Measurements from ENCODE around the gene GPR108.
"Not testable (repeated sequence)": the region's sequence is repeated elsewhere in the genome, so short reads cannot be mapped to it uniquely, and the experiment has no call there.

The GPR108 gene

GRCh38 chr19:6760606-6761005, 23.2 kb upstream of the GPR108 start:
- DNase-seq, result no peak

- no peak for DNase-seq
Measured at GRCh38 chr19:6754653-6755463, 17.5 kb upstream of the GPR108 start.

GRCh38 chr19:6754136-6754535, 16.8 kb upstream of the GPR108 start:
- no peak for DNase-seq

- peak; percentile 34 for DNase-seq
Measured at GRCh38 chr19:6753178-6754031, 16.0 kb upstream of the GPR108 start.

- DNase-seq, result no peak
Measured at GRCh38 chr19:6752256-6753177, 15.1 kb upstream of the GPR108 start.

- no peak for DNase-seq
Measured at GRCh38 chr19:6751189-6751588, 13.8 kb upstream of the GPR108 start.

- no peak for DNase-seq
Measured at GRCh38 chr19:6750062-6750461, 12.7 kb upstream of the GPR108 start.

- not testable (repeated sequence) for DNase-seq
Measured at GRCh38 chr19:6748543-6748942, 11.2 kb upstream of the GPR108 start.

GRCh38 chr19:6745965-6746364, 8.6 kb upstream of the GPR108 start:
- no peak for DNase-seq

GRCh38 chr19:6744381-6745301, 7.3 kb upstream of the GPR108 start:
- DNase-seq, result peak; percentile 86

GRCh38 chr19:6743714-6744380, 6.5 kb upstream of the GPR108 start:
- no peak for DNase-seq

- no peak for DNase-seq
Measured at GRCh38 chr19:6743066-6743465, 5.7 kb upstream of the GPR108 start.

GRCh38 chr19:6740589-6741343, 3.4 kb upstream of the GPR108 start:
- DNase-seq, result peak; percentile 28

- no peak for DNase-seq
Measured at GRCh38 chr19:6739883-6740588, 2.7 kb upstream of the GPR108 start.

GRCh38 chr19:6739390-6739882, 2.1 kb upstream of the GPR108 start, which contains the start of gene TRIP10:
Gene TRIP10 (plus strand): TSS chr19:6739680. CDS start chr19:6739762, 82 bp downstream.
- DNase-seq, result peak; percentile 57

- DNase-seq, result no peak
Measured at GRCh38 chr19:6738787-6739389, 1.5 kb upstream of the GPR108 start.

- peak; percentile 13 for DNase-seq
Measured at GRCh38 chr19:6737873-6738786, 750 bp upstream of the GPR108 start.

- DNase-seq, result no peak
Measured at GRCh38 chr19:6736917-6737283, 480 bp downstream of the GPR108 start.

All from T1000 (cell line).